K562 (cell line): ENCODE measurements around the gene ERRFI1. TPM values are rescaled to one million over a fixed set of nuclear protein-coding genes. Genes with fewer than 3 reads are reported as not detected.

Experiments used
- ATAC-seq: fragments of 200-7000 bp; cut with Tn5 transposase; 3 replicates; pipeline ENCODE4 v1.9.1; 2020; ENCODE audit warnings: moderate library complexity
- BruUV-seq: library from RNA; stranded (reverse); fragments of 400-500 nt; replicated peaks from 2 replicates; lab custom pipeline; 2021; lab: Mats Ljungman, UMichigan
- CTCF ChIA-PET: fragments of 300-600 bp; formaldehyde crosslinking; extraction: SDS; loops from one replicate; lab custom pipeline; 2021; ENCODE audit warnings: low intra/inter-chr PET ratio; lab: Yijun Ruan, JAX
- POLR2A ChIA-PET: fragments of 300-600, 350-650 bp; sonication (Branson Sonifier 250); formaldehyde crosslinking; extraction: SDS; loops from one replicate; lab custom pipeline; 2021; ENCODE audit warnings: antibody characterized with exemption, inconsistent platforms; lab: Yijun Ruan, JAX
- DNase-seq, 4 experiments: peaks; one replicate each; pipeline versions ENCODE4 v3.0.0 to v3.0.0-alpha.2; 2011 to 2018; ENCODE audit warnings: low spot score in 3 of 4, mixed read lengths in 3 of 4; ENCODE audit errors: extremely low read depth in 1 of 4
- FAIRE-seq: peaks from 2 replicates; lab custom pipeline; 2011; peaks lifted over from hg19 to GRCh38; lab: Jason Lieb, UNC
- H2AFZ ChIP-seq: 2 replicates; pipeline ENCODE4 v1.6.0; 2011; ENCODE audit warnings: low read depth, low read length, control low read depth, inconsistent platforms
- H3K27ac ChIP-seq: fragments of 200-600 bp; 3 replicates; pipeline ENCODE4 v1.8.0; 2011; ENCODE audit warnings: low read depth, mild to moderate bottlenecking, control low read depth, inconsistent platforms, low read length, moderate library complexity, mixed read lengths; ENCODE audit errors: extremely low read depth
- H3K27me3 ChIP-seq, 2 experiments: fragments of 300-600 bp in 1 of 2; 2 replicates in 1 of 2; 3 replicates in 1 of 2; pipeline versions ENCODE4 v1.6.0 to v1.8.0; 2011; ENCODE audit warnings: inconsistent platforms in 2 of 2, low read length in 2 of 2, mild to moderate bottlenecking in 1 of 2, mixed read lengths in 1 of 2, moderate library complexity in 1 of 2; ENCODE audit not compliant: control insufficient read depth in 2 of 2, insufficient read depth in 2 of 2
- H3K36me3 ChIP-seq: fragments of 300-600 bp; 3 replicates; pipeline ENCODE4 v1.8.0; 2011; ENCODE audit warnings: mild to moderate bottlenecking, low read length, inconsistent platforms; ENCODE audit not compliant: control insufficient read depth, insufficient read depth
- H3K4me1 ChIP-seq, 2 experiments: fragments of 200-600 bp in 1 of 2; replicated peaks in 1 of 2; 2 replicates in 1 of 2; 3 replicates in 1 of 2; pipeline versions ENCODE4 v1.5.1 to v1.8.0; 2011; ENCODE audit warnings: inconsistent platforms in 2 of 2, low read length in 2 of 2, mild to moderate bottlenecking in 1 of 2, mixed read lengths in 1 of 2, moderate library complexity in 1 of 2; ENCODE audit not compliant: control insufficient read depth in 2 of 2, insufficient read depth in 2 of 2
- H3K4me2 ChIP-seq: 2 replicates; pipeline ENCODE4 v1.6.1; 2011; ENCODE audit warnings: low read length, control low read depth, inconsistent platforms, mixed read lengths; ENCODE audit not compliant: insufficient read depth
- H3K4me3 ChIP-seq: fragments of 200-600 bp; sonication (generic), shearing (Covaris generic); 2 replicates; pipeline ENCODE4 v1.5.1; 2016; ENCODE audit warnings: control low read depth, inconsistent platforms
- H3K79me2 ChIP-seq: fragments of 200-600 bp; 3 replicates; pipeline ENCODE4 v1.8.0; 2011; ENCODE audit warnings: low read length, inconsistent platforms; ENCODE audit not compliant: control insufficient read depth, insufficient read depth
- H3K9ac ChIP-seq, 2 experiments: 2 replicates each; pipeline versions ENCODE4 v1.6.0 to v1.6.1; 2011; ENCODE audit warnings: low read depth in 2 of 2, low read length in 2 of 2, control low read depth in 1 of 2, inconsistent platforms in 1 of 2, mild to moderate bottlenecking in 1 of 2, mixed read lengths in 1 of 2; ENCODE audit not compliant: insufficient read depth in 1 of 2
- H3K9me1 ChIP-seq: one replicate; pipeline ENCODE4 v1.6.0; 2011; ENCODE audit warnings: inconsistent platforms, mild to moderate bottlenecking, low read length, moderate library complexity; ENCODE audit not compliant: control insufficient read depth, insufficient read depth
- H3K9me3 ChIP-seq: replicated peaks from 2 replicates; pipeline ENCODE4 v1.5.1; 2011; ENCODE audit warnings: low read depth, low read length, inconsistent platforms; ENCODE audit not compliant: control insufficient read depth, insufficient read depth
- H4K20me1 ChIP-seq: replicated peaks from 2 replicates; pipeline ENCODE4 v1.6.1; 2011; ENCODE audit warnings: low read length, inconsistent platforms, mixed read lengths; ENCODE audit not compliant: control insufficient read depth, insufficient read depth
- CBX3 ChIP-seq, 2 experiments: IDR thresholded peaks; 1 replicate in 1 of 2; 2 replicates in 1 of 2; pipeline ENCODE4 v1.6.1; 2012; ENCODE audit warnings: inconsistent platforms in 2 of 2, low read length in 2 of 2, borderline replicate concordance in 1 of 2, control low read depth in 1 of 2
- CREB1 ChIP-seq, 2 experiments: sonication (generic) in 1 of 2; formaldehyde crosslinking in 1 of 2; IDR thresholded peaks; 2 replicates each; pipeline versions ENCODE4 v1.6.1 to v1.8.0; 2012 to 2022; ENCODE audit warnings: inconsistent platforms in 1 of 2, mild to moderate bottlenecking in 1 of 2, missing genetic modification reagents in 1 of 2, moderate library complexity in 1 of 2
- ETV5 ChIP-seq: sonication (generic); formaldehyde crosslinking; IDR thresholded peaks from 2 replicates; pipeline ENCODE4 v1.4.0; 2020; ENCODE audit warnings: low read depth, mild to moderate bottlenecking, missing genetic modification reagents
- POLR2B ChIP-seq: fragments of 450-650 bp; IDR thresholded peaks from 2 replicates; pipeline ENCODE4 v1.6.1; 2018; ENCODE audit warnings: low read depth; ENCODE audit not compliant: partially characterized antibody
- WGBS: fragments of 100-300 bp; shearing (Covaris generic); methylation state at CpG from one replicate; pipeline ENCODE4 v1.1.6; 2016; ENCODE audit warnings: low coverage, mixed read lengths; ENCODE audit not compliant: insufficient coverage; ENCODE audit errors: missing lambda C conversion rate; 5-methylcytosine and 5-hydroxymethylcytosine counted together
- in situ Hi-C: fragments of 300-500 bp; cut with MboI; formaldehyde crosslinking; loops from 4 replicates; pipeline ENCODE4 v1.15.0; 2018; ENCODE audit warnings: inconsistent platforms, mixed read lengths
- intact Hi-C: fragments of 100-400 bp; cut with micrococcal nuclease; formaldehyde crosslinking; loops from 2 replicates; pipeline ENCODE4 v1.14.2; 2022
- polyA plus RNA-seq, 8 experiments: library from polyadenylated mRNA; depleted of rRNA in 4 of 8; stranded (reverse) in 5 of 8; unstranded in 3 of 8; fragments of >200 nt; fragmentation: Nextera tagmentation in 2 of 8; fragmentation: Illumina TruSeq in 1 of 8; extraction: Ambion mirVana in 2 of 8; extraction: Trizol in 1 of 8; gene quantifications; 2 replicates each; pipeline versions ENCODE4 v1.2.1 to v1.2.3, GENCODE V29; 2011 to 2014; ENCODE audit warnings: inconsistent platforms in 1 of 8, missing spikeins in 1 of 8
- total RNA-seq, 7 experiments: library from RNA; depleted of rRNA in 6 of 7; stranded (reverse); fragments of >200 nt in 6 of 7; fragmentation: Illumina TruSeq in 2 of 7; extraction: Trizol in 2 of 7; gene quantifications; 2 replicates each; pipeline versions ENCODE4 v1.2.1 to v1.2.3, GENCODE V29; 2011 to 2021; ENCODE audit warnings: low replicate concordance in 1 of 7
- TF ChIP-seq, protein P1 (sequence below), 3 experiments: IDR thresholded peaks in 2 of 3; conservative IDR thresholded peaks in 1 of 3; 2 replicates each; pipeline ENCODE4 v1.5.1; 2011 to 2012; ENCODE audit warnings: low read length in 3 of 3, mild to moderate bottlenecking in 3 of 3, control low read depth in 2 of 3, improper control_type of control experiment in 1 of 3, inconsistent platforms in 1 of 3, low read depth in 1 of 3, mixed read lengths in 1 of 3, moderate library complexity in 1 of 3; ENCODE audit not compliant: insufficient read depth in 2 of 3
- TF ChIP-seq, protein P2 (sequence below): fragments of 250-450 bp; sonication (Bioruptor Pico); IDR thresholded peaks from 2 replicates; pipeline ENCODE4 v1.8.0; 2022; ENCODE audit warnings: moderate library complexity, mild to moderate bottlenecking, inconsistent platforms
- TF ChIP-seq, protein P3 (sequence below): fragments of 450-650 bp; conservative IDR thresholded peaks from 2 replicates; pipeline ENCODE4 v1.6.1; 2016; ENCODE audit warnings: missing genetic modification characterization, low read depth, mild to moderate bottlenecking, control low read depth, missing compliant biosample characterization
- TF ChIP-seq, protein P4 (sequence below): fragments of 450-650 bp; formaldehyde crosslinking; conservative IDR thresholded peaks from 2 replicates; pipeline ENCODE4 v1.4.0; 2022; ENCODE audit warnings: mild to moderate bottlenecking, missing genetic modification characterization
- TF ChIP-seq, protein P5 (sequence below): fragments of 250-450 bp; sonication (Bioruptor Pico); IDR thresholded peaks from 2 replicates; pipeline ENCODE4 v1.8.0; 2021; ENCODE audit warnings: moderate library complexity, mild to moderate bottlenecking, inconsistent platforms

ERRFI1 gene
- total and polyA plus RNA-seq, 9 of the 15 experiments (the other 6 are each of a cell fraction or from before 2014, with no cell fraction given): 0.67 to 4.4 (median 1.1) TPM

DNA sequence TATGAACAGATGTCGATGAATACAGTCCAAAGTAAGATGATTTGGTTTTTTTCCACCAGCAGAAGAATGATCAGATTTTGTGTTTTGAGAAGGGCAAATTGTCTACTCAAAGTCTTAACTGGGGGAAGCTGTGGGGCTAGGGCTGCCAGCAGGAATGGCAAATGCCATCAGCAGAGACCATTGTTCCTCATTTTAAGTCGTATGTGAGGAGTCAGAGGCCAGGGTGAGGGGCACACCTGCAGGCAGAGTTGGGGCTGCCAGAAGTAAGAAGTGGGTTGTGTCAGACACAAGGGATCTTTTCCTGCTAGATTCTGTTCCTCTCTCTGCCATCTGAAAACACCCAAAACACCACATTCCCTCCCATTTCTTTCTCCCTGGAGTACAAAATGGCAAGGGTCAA, 55.9 kb downstream of the ERRFI1 start (continued):
- TF ChIP-seq, protein P1, sequence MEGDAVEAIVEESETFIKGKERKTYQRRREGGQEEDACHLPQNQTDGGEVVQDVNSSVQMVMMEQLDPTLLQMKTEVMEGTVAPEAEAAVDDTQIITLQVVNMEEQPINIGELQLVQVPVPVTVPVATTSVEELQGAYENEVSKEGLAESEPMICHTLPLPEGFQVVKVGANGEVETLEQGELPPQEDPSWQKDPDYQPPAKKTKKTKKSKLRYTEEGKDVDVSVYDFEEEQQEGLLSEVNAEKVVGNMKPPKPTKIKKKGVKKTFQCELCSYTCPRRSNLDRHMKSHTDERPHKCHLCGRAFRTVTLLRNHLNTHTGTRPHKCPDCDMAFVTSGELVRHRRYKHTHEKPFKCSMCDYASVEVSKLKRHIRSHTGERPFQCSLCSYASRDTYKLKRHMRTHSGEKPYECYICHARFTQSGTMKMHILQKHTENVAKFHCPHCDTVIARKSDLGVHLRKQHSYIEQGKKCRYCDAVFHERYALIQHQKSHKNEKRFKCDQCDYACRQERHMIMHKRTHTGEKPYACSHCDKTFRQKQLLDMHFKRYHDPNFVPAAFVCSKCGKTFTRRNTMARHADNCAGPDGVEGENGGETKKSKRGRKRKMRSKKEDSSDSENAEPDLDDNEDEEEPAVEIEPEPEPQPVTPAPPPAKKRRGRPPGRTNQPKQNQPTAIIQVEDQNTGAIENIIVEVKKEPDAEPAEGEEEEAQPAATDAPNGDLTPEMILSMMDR (IDR thresholded peaks at IDR 0.05 in 2 of 3, conservative IDR thresholded peaks at IDR 0.05 in 1 of 3; ENCODE audit: insufficient read depth in 2 of 3, low read depth in 1 of 3, low read length in 3 of 3): no peak
- no peak for TF ChIP-seq CBX3 (IDR thresholded peaks at IDR 0.05; ENCODE audit: borderline replicate concordance in 1 of 2, low read length in 2 of 2)
- no peak for TF ChIP-seq POLR2B
- TF ChIP-seq, protein P2, sequence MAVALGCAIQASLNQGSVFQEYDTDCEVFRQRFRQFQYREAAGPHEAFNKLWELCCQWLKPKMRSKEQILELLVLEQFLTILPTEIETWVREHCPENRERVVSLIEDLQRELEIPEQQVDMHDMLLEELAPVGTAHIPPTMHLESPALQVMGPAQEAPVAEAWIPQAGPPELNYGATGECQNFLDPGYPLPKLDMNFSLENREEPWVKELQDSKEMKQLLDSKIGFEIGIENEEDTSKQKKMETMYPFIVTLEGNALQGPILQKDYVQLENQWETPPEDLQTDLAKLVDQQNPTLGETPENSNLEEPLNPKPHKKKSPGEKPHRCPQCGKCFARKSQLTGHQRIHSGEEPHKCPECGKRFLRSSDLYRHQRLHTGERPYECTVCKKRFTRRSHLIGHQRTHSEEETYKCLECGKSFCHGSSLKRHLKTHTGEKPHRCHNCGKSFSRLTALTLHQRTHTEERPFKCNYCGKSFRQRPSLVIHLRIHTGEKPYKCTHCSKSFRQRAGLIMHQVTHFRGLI (CRISPR knock-in tag): no peak

DNA sequence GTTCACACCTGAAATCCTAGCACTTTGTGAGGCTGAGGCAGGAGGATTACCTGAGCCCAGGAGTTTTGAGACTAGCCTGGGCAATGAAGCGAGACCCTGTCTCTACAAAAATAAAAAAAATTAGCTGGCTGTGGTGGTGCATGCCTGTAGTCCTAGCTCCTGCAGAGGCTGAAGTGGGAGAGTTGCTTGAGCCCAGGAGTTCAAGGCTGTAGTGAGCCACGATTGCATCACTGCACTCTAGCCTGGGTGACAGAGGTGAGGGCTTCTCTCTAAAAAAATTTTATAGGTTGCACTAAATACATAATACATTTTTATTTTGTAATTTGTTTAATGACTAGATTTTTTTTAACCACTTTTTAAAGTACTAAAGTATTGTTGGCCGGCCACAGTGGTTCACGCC, 58.5 kb downstream of the ERRFI1 start:
- Histone ChIP-seq H3K4me2 (no peak overlapping the region), H3K27ac (no peak overlapping the region), H3K27me3 (no peaks in the 10 kb centered on the region), H3K9ac (no peak overlapping the region), H4K20me1 (no peaks in the 10 kb centered on the region), H3K4me1 (peaks cover 5 to 6% of the 10 kb centered on the region in 2 experiments; a peak in 1 of 5 replicates), H3K36me3 (peaks cover 95% of the 10 kb centered on the region), H3K79me2 (peaks cover 59% of the 10 kb centered on the region), H2AFZ (no peak overlapping the region), H3K4me3 (no peak overlapping the region), H3K9me1 (no peaks in the 10 kb centered on the region), H3K9me3 (no peaks in the 10 kb centered on the region)
- WGBS: 98% methylated on average over 4 of the region's 4 CpGs
- ATAC-seq (no peak), FAIRE-seq (no peak), DNase-seq (no peak)
- intact Hi-C loops: no loop called here
- BruUV-seq: no TSS peak
- in situ Hi-C loops: no loop called here
- ChIA-PET CTCF (no interaction called here), POLR2A (interaction anchor here (0.7 kb wide), 1 partner anchor 228 kb away, joined by 3 read pairs; no protein-coding TSS in a partner anchor)
- TF ChIP-seq, protein P3, sequence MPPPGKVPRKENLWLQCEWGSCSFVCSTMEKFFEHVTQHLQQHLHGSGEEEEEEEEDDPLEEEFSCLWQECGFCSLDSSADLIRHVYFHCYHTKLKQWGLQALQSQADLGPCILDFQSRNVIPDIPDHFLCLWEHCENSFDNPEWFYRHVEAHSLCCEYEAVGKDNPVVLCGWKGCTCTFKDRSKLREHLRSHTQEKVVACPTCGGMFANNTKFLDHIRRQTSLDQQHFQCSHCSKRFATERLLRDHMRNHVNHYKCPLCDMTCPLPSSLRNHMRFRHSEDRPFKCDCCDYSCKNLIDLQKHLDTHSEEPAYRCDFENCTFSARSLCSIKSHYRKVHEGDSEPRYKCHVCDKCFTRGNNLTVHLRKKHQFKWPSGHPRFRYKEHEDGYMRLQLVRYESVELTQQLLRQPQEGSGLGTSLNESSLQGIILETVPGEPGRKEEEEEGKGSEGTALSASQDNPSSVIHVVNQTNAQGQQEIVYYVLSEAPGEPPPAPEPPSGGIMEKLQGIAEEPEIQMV (tag): no peak
- no peak for TF ChIP-seq CREB1 (IDR thresholded peaks at IDR 0.05)
- TF ChIP-seq CREB1 (CRISPR knock-in tag; IDR thresholded peaks at IDR 0.05): no peak
- no peak for TF ChIP-seq ETV5 (CRISPR knock-in tag)
- TF ChIP-seq, protein P4, sequence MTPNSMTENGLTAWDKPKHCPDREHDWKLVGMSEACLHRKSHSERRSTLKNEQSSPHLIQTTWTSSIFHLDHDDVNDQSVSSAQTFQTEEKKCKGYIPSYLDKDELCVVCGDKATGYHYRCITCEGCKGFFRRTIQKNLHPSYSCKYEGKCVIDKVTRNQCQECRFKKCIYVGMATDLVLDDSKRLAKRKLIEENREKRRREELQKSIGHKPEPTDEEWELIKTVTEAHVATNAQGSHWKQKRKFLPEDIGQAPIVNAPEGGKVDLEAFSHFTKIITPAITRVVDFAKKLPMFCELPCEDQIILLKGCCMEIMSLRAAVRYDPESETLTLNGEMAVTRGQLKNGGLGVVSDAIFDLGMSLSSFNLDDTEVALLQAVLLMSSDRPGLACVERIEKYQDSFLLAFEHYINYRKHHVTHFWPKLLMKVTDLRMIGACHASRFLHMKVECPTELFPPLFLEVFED (CRISPR knock-in tag): no peak
- TF ChIP-seq, protein P5, sequence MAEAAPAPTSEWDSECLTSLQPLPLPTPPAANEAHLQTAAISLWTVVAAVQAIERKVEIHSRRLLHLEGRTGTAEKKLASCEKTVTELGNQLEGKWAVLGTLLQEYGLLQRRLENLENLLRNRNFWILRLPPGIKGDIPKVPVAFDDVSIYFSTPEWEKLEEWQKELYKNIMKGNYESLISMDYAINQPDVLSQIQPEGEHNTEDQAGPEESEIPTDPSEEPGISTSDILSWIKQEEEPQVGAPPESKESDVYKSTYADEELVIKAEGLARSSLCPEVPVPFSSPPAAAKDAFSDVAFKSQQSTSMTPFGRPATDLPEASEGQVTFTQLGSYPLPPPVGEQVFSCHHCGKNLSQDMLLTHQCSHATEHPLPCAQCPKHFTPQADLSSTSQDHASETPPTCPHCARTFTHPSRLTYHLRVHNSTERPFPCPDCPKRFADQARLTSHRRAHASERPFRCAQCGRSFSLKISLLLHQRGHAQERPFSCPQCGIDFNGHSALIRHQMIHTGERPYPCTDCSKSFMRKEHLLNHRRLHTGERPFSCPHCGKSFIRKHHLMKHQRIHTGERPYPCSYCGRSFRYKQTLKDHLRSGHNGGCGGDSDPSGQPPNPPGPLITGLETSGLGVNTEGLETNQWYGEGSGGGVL: no peak
